Vagina (tissue), 2 donors: ENCODE measurements around the gene DBNDD2. TPM values are rescaled to one million over a fixed set of nuclear protein-coding genes. Genes with fewer than 3 reads are reported as not detected.
A peak's percentile ranks its signal among the peaks of the same experiment; 100 is the strongest.

ENCODE experiments used
- DNase-seq, 2 donors: peaks; one replicate each; pipeline ENCODE4 v3.0.0-alpha.2; 2017; ENCODE audit errors: extremely low spot score in 2 of 2
- H3K27ac ChIP-seq: fragments of 200-600 bp; sonication (generic); one replicate; pipeline ENCODE4 v1.5.1; 2019
- H3K27me3 ChIP-seq: fragments of 200-600 bp; sonication (generic); one replicate; pipeline ENCODE4 v1.5.1; 2019
- H3K36me3 ChIP-seq, 2 donors: fragments of 200-600 bp; sonication (generic); one replicate each; pipeline ENCODE4 v1.5.1; 2017 to 2019
- H3K4me1 ChIP-seq: fragments of 200-600 bp; sonication (generic); one replicate; pipeline ENCODE4 v1.5.1; 2019
- H3K4me3 ChIP-seq, 2 donors: fragments of 200-600 bp; sonication (generic); 1 replicate in 1 of 2; 2 replicates in 1 of 2; pipeline ENCODE4 v1.5.1; 2016 to 2019
- H3K9me3 ChIP-seq: fragments of 200-600 bp; sonication (generic); one replicate; pipeline ENCODE4 v1.5.1; 2019
- POLR2A ChIP-seq, 2 donors: fragments of 450-650 bp; IDR thresholded peaks; one replicate each; pipeline ENCODE4 v1.6.1; 2017; ENCODE audit warnings: antibody characterized with exemption in 2 of 2, mild to moderate bottlenecking in 2 of 2, moderate library complexity in 2 of 2
- POLR2AphosphoS5 ChIP-seq, 2 donors: sonication (generic); formaldehyde crosslinking; IDR thresholded peaks; one replicate each; pipeline ENCODE4 v1.9.0; 2017; ENCODE audit warnings: antibody characterized with exemption in 2 of 2, mild to moderate bottlenecking in 2 of 2, low read depth in 1 of 2; ENCODE audit not compliant: insufficient read depth in 1 of 2
- intact Hi-C: fragments of 100-400 bp; cut with DNase I; formaldehyde crosslinking; loops from one replicate; pipeline ENCODE4 v1.15.1; 2023
- total RNA-seq: library from RNA; depleted of rRNA; stranded (reverse); fragments of >200 nt; gene quantifications from one replicate; pipeline ENCODE4 v1.2.3, GENCODE V29; 2016
- TF ChIP-seq, protein P1 (sequence below), 3 experiments: fragments of 450-650 bp in 2 of 3; fragments of 200-600 bp in 1 of 3; sonication (generic) in 1 of 3; IDR thresholded peaks; one replicate each; pipeline ENCODE4 v1.5.1; 2017 to 2019; ENCODE audit warnings: antibody characterized with exemption in 3 of 3, mild to moderate bottlenecking in 2 of 3, moderate library complexity in 2 of 3

DBNDD2 gene
- total RNA-seq, 1 donor from 2014 or later: 57.0 TPM

GRCh38 chr20:45366631-45367030, 41.5 kb upstream of the DBNDD2 start:
- H3K9me3 ChIP-seq: no peaks in the 10 kb centered on the region
- H3K4me1 ChIP-seq: peaks cover 30% of the 10 kb centered on the region
- TF ChIP-seq, protein P1, sequence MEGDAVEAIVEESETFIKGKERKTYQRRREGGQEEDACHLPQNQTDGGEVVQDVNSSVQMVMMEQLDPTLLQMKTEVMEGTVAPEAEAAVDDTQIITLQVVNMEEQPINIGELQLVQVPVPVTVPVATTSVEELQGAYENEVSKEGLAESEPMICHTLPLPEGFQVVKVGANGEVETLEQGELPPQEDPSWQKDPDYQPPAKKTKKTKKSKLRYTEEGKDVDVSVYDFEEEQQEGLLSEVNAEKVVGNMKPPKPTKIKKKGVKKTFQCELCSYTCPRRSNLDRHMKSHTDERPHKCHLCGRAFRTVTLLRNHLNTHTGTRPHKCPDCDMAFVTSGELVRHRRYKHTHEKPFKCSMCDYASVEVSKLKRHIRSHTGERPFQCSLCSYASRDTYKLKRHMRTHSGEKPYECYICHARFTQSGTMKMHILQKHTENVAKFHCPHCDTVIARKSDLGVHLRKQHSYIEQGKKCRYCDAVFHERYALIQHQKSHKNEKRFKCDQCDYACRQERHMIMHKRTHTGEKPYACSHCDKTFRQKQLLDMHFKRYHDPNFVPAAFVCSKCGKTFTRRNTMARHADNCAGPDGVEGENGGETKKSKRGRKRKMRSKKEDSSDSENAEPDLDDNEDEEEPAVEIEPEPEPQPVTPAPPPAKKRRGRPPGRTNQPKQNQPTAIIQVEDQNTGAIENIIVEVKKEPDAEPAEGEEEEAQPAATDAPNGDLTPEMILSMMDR (IDR thresholded peaks at IDR 0.05): no peak
- TF ChIP-seq POLR2AphosphoS5 (IDR thresholded peaks at IDR 0.05; ENCODE audit: insufficient read depth in 1 of 2, low read depth in 1 of 2) (no peak), POLR2A (IDR thresholded peaks at IDR 0.05) (no peak)
- DNase-seq: peak in 1 of 2 donors; percentile 40
- H3K27ac ChIP-seq: no peak overlapping the region
- no peak overlapping the region for H3K4me3 ChIP-seq
- no peaks in the 10 kb centered on the region for H3K27me3 ChIP-seq
- intact Hi-C loops: loop anchor here (10.0 kb wide), 1 partner anchor 408 kb away; no protein-coding TSS in a partner anchor
- H3K36me3 ChIP-seq: peaks cover 0 to 31% of the 10 kb centered on the region in 2 donors

DNA sequence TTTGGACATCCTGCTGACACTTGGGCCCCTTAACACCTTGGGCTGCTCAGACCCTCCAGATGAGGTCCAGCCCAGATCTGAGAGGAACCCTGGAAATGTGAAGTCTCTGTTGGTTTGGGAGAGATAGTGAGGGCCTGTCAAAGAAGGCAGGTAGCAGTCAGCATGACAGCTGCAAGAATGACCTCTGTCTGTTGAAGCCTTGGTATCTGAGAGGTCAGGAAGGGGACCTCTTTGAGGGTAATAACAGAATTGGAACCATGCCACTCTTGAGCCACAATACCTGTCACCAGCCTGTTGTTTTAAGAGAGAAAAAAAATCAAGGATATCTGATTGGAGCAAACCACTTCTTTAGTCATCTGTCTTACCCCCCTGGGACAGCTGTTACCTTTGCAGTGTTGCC, 41.0 kb upstream of the DBNDD2 start:
- H3K4me1 ChIP-seq: peaks cover 30% of the 10 kb centered on the region
- intact Hi-C loops: loop anchor here (10.0 kb wide), 1 partner anchor 408 kb away; no protein-coding TSS in a partner anchor
- H3K4me3 ChIP-seq: no peak overlapping the region
- TF ChIP-seq, protein P1 (IDR thresholded peaks at IDR 0.05): no peak
- TF ChIP-seq POLR2A (IDR thresholded peaks at IDR 0.05) (no peak), POLR2AphosphoS5 (IDR thresholded peaks at IDR 0.05; ENCODE audit: insufficient read depth in 1 of 2, low read depth in 1 of 2) (no peak)
- DNase-seq: peak in 1 of 2 donors; percentile 54
- peaks cover 0 to 31% of the 10 kb centered on the region in 2 donors for H3K36me3 ChIP-seq
- H3K27ac ChIP-seq: no peak overlapping the region
- no peaks in the 10 kb centered on the region for H3K27me3 ChIP-seq
- no peaks in the 10 kb centered on the region for H3K9me3 ChIP-seq

DNA sequence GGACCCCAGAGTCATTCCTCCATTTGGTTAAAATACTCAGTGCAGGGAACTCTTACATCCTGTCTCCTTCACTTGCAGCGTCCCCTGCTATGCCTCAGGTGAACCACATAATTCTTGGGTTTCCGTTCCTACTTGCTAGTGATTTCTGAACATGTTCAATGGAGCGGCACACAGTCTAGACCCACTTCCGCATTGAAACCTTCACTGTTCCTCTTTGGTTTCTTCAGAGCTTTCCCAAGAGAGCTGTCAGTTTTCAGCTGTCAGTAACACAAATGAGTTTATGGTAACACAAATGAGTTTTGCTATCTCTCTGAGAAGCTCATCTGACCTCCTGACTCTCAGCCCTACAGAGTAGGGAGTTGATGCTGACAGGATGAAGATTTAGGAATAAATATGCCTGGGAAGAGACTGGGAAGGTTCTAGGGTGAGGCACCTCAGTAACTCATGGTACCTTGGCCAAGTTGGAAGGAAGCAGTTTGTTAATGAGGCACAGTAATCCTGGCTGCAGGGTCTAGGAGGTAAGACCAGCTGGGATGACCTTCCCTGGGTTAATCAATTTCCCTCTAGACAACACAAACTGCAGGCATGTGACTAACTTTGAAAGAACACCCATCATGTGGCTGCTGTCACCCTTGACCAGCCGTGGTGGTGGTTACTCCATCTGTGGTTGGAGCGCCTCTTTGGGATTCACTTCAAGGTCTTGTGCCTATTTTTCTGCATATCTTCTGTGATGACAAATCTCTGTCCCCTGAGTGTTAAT, 39.7 kb upstream of the DBNDD2 start:
- TF ChIP-seq POLR2A (IDR thresholded peaks at IDR 0.05): no peak
- TF ChIP-seq POLR2AphosphoS5 (IDR thresholded peaks at IDR 0.05; ENCODE audit: insufficient read depth in 1 of 2, low read depth in 1 of 2): no peak
- TF ChIP-seq, protein P1 (IDR thresholded peaks at IDR 0.05): no peak
- H3K4me1 ChIP-seq: peaks cover 36% of the 10 kb centered on the region
- intact Hi-C loops: loop anchor here (10.0 kb wide), 1 partner anchor 406 kb away; no protein-coding TSS in a partner anchor
- H3K36me3 ChIP-seq: peaks cover 0 to 31% of the 10 kb centered on the region in 2 donors
- no peaks in the 10 kb centered on the region for H3K9me3 ChIP-seq
- H3K27ac ChIP-seq: no peak overlapping the region
- no peak overlapping the region for H3K4me3 ChIP-seq
- peak in 1 of 2 donors; percentile 71 for DNase-seq
- no peaks in the 10 kb centered on the region for H3K27me3 ChIP-seq

- Histone ChIP-seq H3K4me3 (no peak overlapping the region), H3K4me1 (peaks cover 18% of the 10 kb centered on the region), H3K27ac (no peak overlapping the region), H3K36me3 (peaks cover 0 to 27% of the 10 kb centered on the region in 2 donors), H3K27me3 (no peaks in the 10 kb centered on the region), H3K9me3 (no peaks in the 10 kb centered on the region)
- intact Hi-C loops: loop anchor here (5.0 kb wide), 1 partner anchor 62 kb away; no protein-coding TSS in a partner anchor
- TF ChIP-seq POLR2A (IDR thresholded peaks at IDR 0.05) (no peak), POLR2AphosphoS5 (IDR thresholded peaks at IDR 0.05; ENCODE audit: insufficient read depth in 1 of 2, low read depth in 1 of 2) (no peak)
- TF ChIP-seq, protein P1 (IDR thresholded peaks at IDR 0.05): no peak
- peak in 1 of 2 donors; percentile 70 for DNase-seq
Measured at GRCh38 chr20:45370571-45371160, 37.4 kb upstream of the DBNDD2 start.
